ENCODE measurements around the gene AQP1.

AQP1 gene

GRCh38 chr7:30922596-30922995 is 10.9 kb downstream of the AQP1 start:
- DNase-seq = no peak

GRCh38 chr7:30923009-30923773 is 11.5 kb downstream of the AQP1 start:
- DNase-seq = no peak

- no peak for DNase-seq
These were observed 12.2 kb downstream of the AQP1 start for GRCh38 chr7:30923774-30924413.

GRCh38 chr7:30924624-30925023 is 13.0 kb downstream of the AQP1 start:
- DNase-seq = no peak

- no peak for DNase-seq
These were observed 13.5 kb downstream of the AQP1 start for GRCh38 chr7:30925117-30925516.

GRCh38 chr7:30925913-30926312 is 14.3 kb downstream of the AQP1 start:
- no peak for DNase-seq

- no peak for DNase-seq
These were observed 14.7 kb downstream of the AQP1 start for GRCh38 chr7:30926313-30926712.

- no peak for DNase-seq
These were observed 15.4 kb downstream of the AQP1 start for GRCh38 chr7:30927040-30927439.

- DNase-seq = no peak
These were observed 15.9 kb downstream of the AQP1 start for GRCh38 chr7:30927559-30927958.

GRCh38 chr7:30928254-30928872 is 16.7 kb downstream of the AQP1 start:
- DNase-seq = no peak

GRCh38 chr7:30929686-30930085 is 18.0 kb downstream of the AQP1 start:
- no peak for DNase-seq

GRCh38 chr7:30930621-30931020 is 19.0 kb downstream of the AQP1 start:
- no peak for DNase-seq

- no peak for DNase-seq
These were observed 19.7 kb downstream of the AQP1 start for GRCh38 chr7:30931161-30931928.

- no peak for DNase-seq
These were observed 20.4 kb downstream of the AQP1 start for GRCh38 chr7:30931929-30932540.

GRCh38 chr7:30932562-30932961 is 20.9 kb downstream of the AQP1 start:
- no peak for DNase-seq

- no peak for DNase-seq
These were observed 21.7 kb downstream of the AQP1 start for GRCh38 chr7:30933124-30933974.

GRCh38 chr7:30934225-30934624 is 22.6 kb downstream of the AQP1 start:
- no peak for DNase-seq

- no peak for DNase-seq
These were observed 23.3 kb downstream of the AQP1 start for GRCh38 chr7:30934732-30935568.

GRCh38 chr7:30935569-30935877 is 23.9 kb downstream of the AQP1 start:
- no peak for DNase-seq

GRCh38 chr7:30936650-30937245 is 25.1 kb downstream of the AQP1 start:
- no peak for DNase-seq

GRCh38 chr7:30937416-30937815 is 25.8 kb downstream of the AQP1 start:
- DNase-seq = no peak

Measured in SHP77 (cell line).